GM10248 (cell line): ENCODE results near the gene ERN1.

Experiments
- CTCF ChIA-PET: fragments of 300-600 bp; sonication (Branson Sonifier 250); formaldehyde crosslinking; extraction: SDS; loops from one replicate; lab custom pipeline; 2021; ENCODE audit warnings: antibody characterized with exemption; lab: Yijun Ruan, JAX
- POLR2A ChIA-PET: fragments of 350-650 bp; sonication (Branson Sonifier 250); formaldehyde crosslinking; extraction: SDS; loops from one replicate; lab custom pipeline; 2020; ENCODE audit warnings: antibody characterized with exemption; lab: Yijun Ruan, JAX
- DNase-seq: peaks from one replicate; pipeline ENCODE4 v3.0.0; 2012; ENCODE audit errors: extremely low spot score
- CTCF ChIP-seq: IDR thresholded peaks from 2 replicates; pipeline ENCODE4 v1.5.1; 2012; ENCODE audit warnings: mild to moderate bottlenecking, low read depth; ENCODE audit errors: extremely low read depth, missing control alignments, control extremely low read depth

Gene ERN1

GRCh38 chr17:64126918-64127317, 3.0 kb downstream of the ERN1 start:
- CTCF ChIA-PET = interaction anchor here (19.4 kb wide), 1 partner anchor 98 kb away, joined by 515 read pairs; no protein-coding TSS in a partner anchor
- DNase-seq = no peak
- POLR2A ChIA-PET = interaction anchor here (0.7 to 2.9 kb wide), 2 partner anchors 13 to 19 kb away, joined by 11 to 12 read pairs; no protein-coding TSS in a partner anchor
- TF ChIP-seq CTCF = no peak

GRCh38 chr17:64125937-64126336, 4.0 kb downstream of the ERN1 start:
- ChIA-PET CTCF (interaction anchor here (2.6 to 19.4 kb wide), 2 partner anchors 8 to 97 kb away, joined by 16 to 515 read pairs; no protein-coding TSS in a partner anchor), POLR2A (interaction anchor here (2.9 kb wide), 1 partner anchor 20 kb away, joined by 12 read pairs; no protein-coding TSS in a partner anchor)
- DNase-seq = no peak
- no peak for TF ChIP-seq CTCF

DNA sequence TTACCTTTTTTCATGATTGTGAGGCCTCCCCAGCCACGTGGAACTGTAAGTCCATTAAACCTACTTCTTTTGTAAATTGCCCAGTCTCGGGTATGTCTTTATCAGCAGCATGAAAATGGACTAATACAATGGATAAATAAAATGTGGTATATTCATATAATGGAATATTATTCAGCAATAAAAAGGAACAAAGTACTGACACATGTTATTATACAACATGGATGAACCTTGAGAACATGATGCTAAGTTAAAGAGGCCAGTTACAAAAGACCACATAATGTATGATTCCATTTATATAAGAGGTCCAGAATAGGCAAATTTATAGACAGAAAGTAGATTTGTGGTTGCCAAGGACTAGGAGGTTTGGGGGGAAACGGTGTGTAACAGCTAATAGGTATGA, 5.3 kb downstream of the ERN1 start:
- TF ChIP-seq CTCF = no peak
- ChIA-PET CTCF (interaction anchor here (1.0 to 19.4 kb wide), 5 partner anchors 9 to 96 kb away, joined by 3 to 515 read pairs (median 8); no protein-coding TSS in a partner anchor), POLR2A (interaction anchor here (2.9 kb wide), 1 partner anchor 21 kb away, joined by 12 read pairs; no protein-coding TSS in a partner anchor)
- no peak for DNase-seq

- ChIA-PET POLR2A (no interaction called here), CTCF (interaction anchor here (0.9 to 19.4 kb wide), 3 partner anchors 10 to 103 kb away, joined by 4 to 515 read pairs (median 30); partner anchors contain the start of gene ICAM2)
- no peak for TF ChIP-seq CTCF
- DNase-seq = no peak
Observed at GRCh38 chr17:64123114-64123513, 6.8 kb downstream of the ERN1 start.

GRCh38 chr17:64120972-64121786, 8.8 kb downstream of the ERN1 start:
- ChIA-PET POLR2A (interaction anchor here (0.6 to 1.7 kb wide), 6 partner anchors 8 to 1528 kb away, joined by 3 to 15 read pairs (median 4); partner anchors contain the start of gene ERN1), CTCF (interaction anchor here (0.8 to 19.4 kb wide), 15 partner anchors 9 to 272 kb away, joined by 3 to 515 read pairs (median 5); partner anchors contain the start of genes ERN1 and ICAM2)
- peak; percentile 64 for DNase-seq

DNA sequence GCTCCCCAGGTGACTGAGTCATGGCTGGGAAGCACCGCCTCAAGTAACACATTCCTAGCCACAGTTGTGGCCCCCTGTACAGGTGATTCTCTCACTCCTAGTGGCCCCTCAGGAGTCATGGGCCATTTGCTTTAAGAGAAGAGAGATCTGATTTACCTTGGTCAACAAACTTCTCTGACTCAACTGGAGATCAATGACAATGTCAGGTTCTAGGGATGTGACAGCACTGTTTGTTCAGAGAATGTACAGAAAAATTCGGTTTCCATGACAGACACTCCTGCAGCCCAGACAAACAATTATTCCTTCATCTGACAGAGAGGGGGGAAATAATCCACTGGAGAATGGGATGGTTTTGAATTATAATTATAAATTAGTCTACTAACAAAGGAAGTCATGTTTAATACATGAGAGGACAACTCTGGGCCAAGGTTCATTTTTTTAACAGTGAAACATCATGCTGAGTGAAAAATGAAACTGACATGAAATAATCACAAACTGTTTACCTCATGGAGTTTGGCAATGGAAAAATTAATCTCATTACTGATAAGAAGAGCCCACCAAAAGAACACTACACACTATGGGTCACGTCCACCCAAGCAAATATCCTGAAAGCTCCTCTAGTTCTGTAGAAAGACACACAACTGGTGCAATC, 9.7 kb downstream of the ERN1 start:
- DNase-seq = no peak
- CTCF ChIA-PET = interaction anchor here (0.9 to 19.4 kb wide), 10 partner anchors 10 to 174 kb away, joined by 3 to 515 read pairs (median 6); partner anchors contain the start of genes ERN1 and ICAM2
- POLR2A ChIA-PET = interaction anchor here (1.6 to 1.7 kb wide), 2 partner anchors 9 to 26 kb away, joined by 12 to 15 read pairs; partner anchors contain the start of gene ERN1
- TF ChIP-seq CTCF = no peak
